SK-N-SH treated with all-trans-retinoic acid at 6 μM for 48 hours (cell line): Measurements from ENCODE around the gene C1QTNF9.

Source experiments
- TF ChIP-seq, protein P1 (sequence below): fragments of 250-450 bp; sonication (Bioruptor Pico); IDR thresholded peaks from 2 replicates; pipeline ENCODE4 v1.8.0; 2021; ENCODE audit warnings: low read depth, mild to moderate bottlenecking, moderate library complexity, borderline replicate concordance
- TF ChIP-seq, protein P2 (sequence below): fragments of 250-450 bp; sonication (Bioruptor Pico); IDR thresholded peaks from 2 replicates; pipeline ENCODE4 v1.5.1; 2020; ENCODE audit warnings: low read depth, mild to moderate bottlenecking, moderate library complexity

DNA sequence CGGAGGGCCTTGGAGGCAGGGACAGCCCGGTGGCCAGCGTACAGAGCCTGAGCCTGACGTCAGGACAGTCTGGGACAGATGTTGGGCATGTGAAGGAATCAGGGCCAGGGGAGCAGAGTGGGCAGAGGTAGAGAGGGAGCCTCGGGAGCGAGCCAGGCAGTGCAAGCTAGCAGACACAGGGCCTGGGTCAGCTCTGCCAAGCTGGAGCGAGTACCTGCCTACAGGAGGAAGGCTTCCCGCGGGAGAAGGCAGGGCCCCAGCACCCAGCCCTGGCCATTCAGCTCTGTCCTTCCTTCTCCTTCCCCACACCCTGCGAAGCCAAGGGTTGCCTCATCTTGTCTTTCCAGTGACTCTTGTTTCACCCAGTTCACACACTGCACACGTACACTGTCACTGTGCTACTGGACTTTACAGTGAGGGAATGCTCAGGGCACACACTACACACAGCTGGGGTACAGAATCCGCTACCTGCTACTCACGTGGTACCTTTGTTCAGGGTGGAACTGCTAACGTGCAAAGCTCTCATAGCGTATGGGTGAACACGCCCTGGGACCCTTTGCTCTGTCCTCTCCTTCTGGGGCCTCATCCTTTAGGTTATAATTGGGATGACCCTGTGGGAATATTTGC is 9.8 kb upstream of the C1QTNF9 start:
- TF ChIP-seq, protein P1, sequence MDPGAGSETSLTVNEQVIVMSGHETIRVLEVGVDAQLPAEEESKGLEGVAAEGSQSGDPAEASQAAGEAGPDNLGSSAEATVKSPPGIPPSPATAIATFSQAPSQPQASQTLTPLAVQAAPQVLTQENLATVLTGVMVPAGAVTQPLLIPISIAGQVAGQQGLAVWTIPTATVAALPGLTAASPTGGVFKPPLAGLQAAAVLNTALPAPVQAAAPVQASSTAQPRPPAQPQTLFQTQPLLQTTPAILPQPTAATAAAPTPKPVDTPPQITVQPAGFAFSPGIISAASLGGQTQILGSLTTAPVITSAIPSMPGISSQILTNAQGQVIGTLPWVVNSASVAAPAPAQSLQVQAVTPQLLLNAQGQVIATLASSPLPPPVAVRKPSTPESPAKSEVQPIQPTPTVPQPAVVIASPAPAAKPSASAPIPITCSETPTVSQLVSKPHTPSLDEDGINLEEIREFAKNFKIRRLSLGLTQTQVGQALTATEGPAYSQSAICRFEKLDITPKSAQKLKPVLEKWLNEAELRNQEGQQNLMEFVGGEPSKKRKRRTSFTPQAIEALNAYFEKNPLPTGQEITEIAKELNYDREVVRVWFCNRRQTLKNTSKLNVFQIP (CRISPR knock-in tag), result no peak
- TF ChIP-seq, protein P2, sequence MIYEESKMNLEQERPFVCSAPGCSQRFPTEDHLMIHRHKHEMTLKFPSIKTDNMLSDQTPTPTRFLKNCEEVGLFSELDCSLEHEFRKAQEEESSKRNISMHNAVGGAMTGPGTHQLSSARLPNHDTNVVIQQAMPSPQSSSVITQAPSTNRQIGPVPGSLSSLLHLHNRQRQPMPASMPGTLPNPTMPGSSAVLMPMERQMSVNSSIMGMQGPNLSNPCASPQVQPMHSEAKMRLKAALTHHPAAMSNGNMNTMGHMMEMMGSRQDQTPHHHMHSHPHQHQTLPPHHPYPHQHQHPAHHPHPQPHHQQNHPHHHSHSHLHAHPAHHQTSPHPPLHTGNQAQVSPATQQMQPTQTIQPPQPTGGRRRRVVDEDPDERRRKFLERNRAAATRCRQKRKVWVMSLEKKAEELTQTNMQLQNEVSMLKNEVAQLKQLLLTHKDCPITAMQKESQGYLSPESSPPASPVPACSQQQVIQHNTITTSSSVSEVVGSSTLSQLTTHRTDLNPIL, result no peak
